MM.1S (cell line): ENCODE data around the gene AP1B1.

Experiments used
- DNase-seq: peaks from one replicate; pipeline ENCODE4 v3.0.0-alpha.2; 2015
- H2AFZ ChIP-seq: fragments of 300-600 bp; sonication (generic); 2 replicates; pipeline ENCODE4 v1.6.0; 2016; ENCODE audit warnings: antibody characterized with exemption, low read length
- H3F3A ChIP-seq: fragments of 300-600 bp; sonication (generic); 2 replicates; pipeline ENCODE4 v1.6.1; 2016; ENCODE audit warnings: mild to moderate bottlenecking, antibody characterized with exemption, low read length, moderate library complexity, mixed read lengths; ENCODE audit not compliant: insufficient read depth
- H3K27ac ChIP-seq: fragments of 300-600 bp; sonication (generic); 2 replicates; pipeline ENCODE4 v1.5.1; 2016; ENCODE audit warnings: mild to moderate bottlenecking, low read length
- H3K27me3 ChIP-seq: fragments of 300-600 bp; sonication (generic); replicated peaks from 2 replicates; pipeline ENCODE4 v1.6.0; 2016; ENCODE audit warnings: low read length; ENCODE audit not compliant: insufficient read depth
- H3K36me3 ChIP-seq: fragments of 300-600 bp; sonication (generic); replicated peaks from 2 replicates; pipeline ENCODE4 v1.6.1; 2016; ENCODE audit warnings: mild to moderate bottlenecking, low read length, mixed read lengths; ENCODE audit not compliant: insufficient read depth
- H3K4me1 ChIP-seq: fragments of 300-600 bp; sonication (generic); 2 replicates; pipeline ENCODE4 v1.6.1; 2016; ENCODE audit warnings: low read length, mixed read lengths
- H3K4me2 ChIP-seq: fragments of 300-600 bp; sonication (generic); 2 replicates; pipeline ENCODE4 v1.6.0; 2016; ENCODE audit warnings: low read depth, low read length
- H3K4me3 ChIP-seq: fragments of 300-600 bp; sonication (generic); 2 replicates; pipeline ENCODE4 v1.5.1; 2016; ENCODE audit warnings: low read length, mixed read lengths
- H3K79me2 ChIP-seq: fragments of 300-600 bp; sonication (generic); 2 replicates; pipeline ENCODE4 v1.6.1; 2016; ENCODE audit warnings: mixed run types, low read length, mixed read lengths
- H3K9ac ChIP-seq: fragments of 300-600 bp; sonication (generic); 2 replicates; pipeline ENCODE4 v1.6.1; 2016; ENCODE audit warnings: low read length, mixed read lengths
- H3K9me2 ChIP-seq: fragments of 300-600 bp; sonication (generic); replicated peaks from 2 replicates; pipeline ENCODE4 v1.6.1; 2016; ENCODE audit warnings: mild to moderate bottlenecking, low read length, mixed read lengths; ENCODE audit not compliant: insufficient read depth
- H3K9me3 ChIP-seq: fragments of 300-600 bp; sonication (generic); replicated peaks from 2 replicates; pipeline ENCODE4 v1.6.1; 2016; ENCODE audit warnings: mild to moderate bottlenecking, low read length, mixed read lengths; ENCODE audit not compliant: insufficient read depth
- H4K20me1 ChIP-seq: fragments of 300-600 bp; sonication (generic); 2 replicates; pipeline ENCODE4 v1.6.1; 2016; ENCODE audit warnings: mild to moderate bottlenecking, low read length, moderate library complexity, mixed read lengths; ENCODE audit not compliant: insufficient read depth
- CTCF ChIP-seq: fragments of 300-600 bp; sonication (generic); IDR thresholded peaks from 2 replicates; pipeline ENCODE4 v1.5.1; 2016; ENCODE audit warnings: antibody characterized with exemption, low read length, mixed read lengths
- EZH2 ChIP-seq: fragments of 300-600 bp; sonication (generic); optimal IDR thresholded peaks from 2 replicates; pipeline ENCODE3; 2017; ENCODE audit warnings: low read depth, mild to moderate bottlenecking, antibody characterized with exemption, low read length, mixed read lengths
- EZH2phosphoT487 ChIP-seq: fragments of 300-600 bp; sonication (generic); IDR thresholded peaks from 2 replicates; pipeline ENCODE4 v1.6.1; 2018; ENCODE audit warnings: antibody characterized with exemption, low read length

The AP1B1 gene

GRCh38 chr22:29387921-29388758 lies at the start of gene AP1B1:
Gene AP1B1 (minus strand): TSS chr22:29388570. CDS start chr22:29367243, 21,327 bp downstream.
- H3K9me2 ChIP-seq = no peaks in the 10 kb centered on the region
- peak; percentile 98 for DNase-seq
- TF ChIP-seq EZH2 (no peak), CTCF (no peak)
- peak within 1 kb of the TSS; percentile 99 for H2AFZ ChIP-seq
- peak within 1 kb of the TSS; percentile 93 for H3K9ac ChIP-seq
- peaks cover 19% of the 10 kb centered on the region for H3F3A ChIP-seq
- peaks cover 54% of the 10 kb centered on the region for H3K79me2 ChIP-seq
- 0 out of 2 replicates have a peak, but pooled peaks cover 3% of the 10 kb centered on the region for H4K20me1 ChIP-seq
- H3K27me3 ChIP-seq = no peaks in the 10 kb centered on the region
- H3K4me2 ChIP-seq = peak within 1 kb of the TSS; percentile 65
- peak within 1 kb of the TSS; percentile 49 for H3K27ac ChIP-seq
- peak within 1 kb of the TSS; percentile 92 for H3K4me3 ChIP-seq
- H3K4me1 ChIP-seq = peaks cover 24% of the 10 kb centered on the region
- H3K36me3 ChIP-seq = no peaks in the 10 kb centered on the region
- H3K9me3 ChIP-seq = no peaks in the 10 kb centered on the region

- Histone ChIP-seq H3F3A (no peaks in the 10 kb centered on the region), H3K9me2 (no peaks in the 10 kb centered on the region), H3K79me2 (no peaks in the 10 kb centered on the region), H3K36me3 (no peaks in the 10 kb centered on the region), H3K4me2 (no peak overlapping the region), H3K27me3 (no peaks in the 10 kb centered on the region), H2AFZ (no peak overlapping the region), H3K4me1 (no peaks in the 10 kb centered on the region), H3K9me3 (no peaks in the 10 kb centered on the region), H3K27ac (no peak overlapping the region), H3K4me3 (no peak overlapping the region), H4K20me1 (no peaks in the 10 kb centered on the region), H3K9ac (no peak overlapping the region)
- TF ChIP-seq CTCF (no peak), EZH2phosphoT487 (no peak), EZH2 (no peak)
- no peak for DNase-seq
Observed at GRCh38 chr22:29435236-29436136, 47.1 kb upstream of the AP1B1 start.

GRCh38 chr22:29434288-29434687 lies 45.9 kb upstream of the AP1B1 start:
- H4K20me1 ChIP-seq = no peaks in the 10 kb centered on the region
- H3K27ac ChIP-seq = no peak overlapping the region
- H3K27me3 ChIP-seq = no peaks in the 10 kb centered on the region
- no peaks in the 10 kb centered on the region for H3K9me2 ChIP-seq
- H3K36me3 ChIP-seq = no peaks in the 10 kb centered on the region
- no peaks in the 10 kb centered on the region for H3K4me1 ChIP-seq
- H3K9me3 ChIP-seq = no peaks in the 10 kb centered on the region
- no peak overlapping the region for H3K9ac ChIP-seq
- H3K79me2 ChIP-seq = no peaks in the 10 kb centered on the region
- no peak overlapping the region for H2AFZ ChIP-seq
- TF ChIP-seq CTCF = no peak
- no peak for TF ChIP-seq EZH2phosphoT487
- no peak for TF ChIP-seq EZH2
- no peak for DNase-seq
- no peak overlapping the region for H3K4me3 ChIP-seq
- H3K4me2 ChIP-seq = no peak overlapping the region
- H3F3A ChIP-seq = no peaks in the 10 kb centered on the region
